NCI-H510A (cell line): ENCODE measurements around the gene SPNS3.
A peak's percentile ranks its signal among the peaks of the same experiment; 100 is the strongest.

Source experiments
- DNase-seq: peaks from one replicate; lab custom pipeline; 2025; lab: John Stamatoyannopoulos, UW

Gene SPNS3

DNA sequence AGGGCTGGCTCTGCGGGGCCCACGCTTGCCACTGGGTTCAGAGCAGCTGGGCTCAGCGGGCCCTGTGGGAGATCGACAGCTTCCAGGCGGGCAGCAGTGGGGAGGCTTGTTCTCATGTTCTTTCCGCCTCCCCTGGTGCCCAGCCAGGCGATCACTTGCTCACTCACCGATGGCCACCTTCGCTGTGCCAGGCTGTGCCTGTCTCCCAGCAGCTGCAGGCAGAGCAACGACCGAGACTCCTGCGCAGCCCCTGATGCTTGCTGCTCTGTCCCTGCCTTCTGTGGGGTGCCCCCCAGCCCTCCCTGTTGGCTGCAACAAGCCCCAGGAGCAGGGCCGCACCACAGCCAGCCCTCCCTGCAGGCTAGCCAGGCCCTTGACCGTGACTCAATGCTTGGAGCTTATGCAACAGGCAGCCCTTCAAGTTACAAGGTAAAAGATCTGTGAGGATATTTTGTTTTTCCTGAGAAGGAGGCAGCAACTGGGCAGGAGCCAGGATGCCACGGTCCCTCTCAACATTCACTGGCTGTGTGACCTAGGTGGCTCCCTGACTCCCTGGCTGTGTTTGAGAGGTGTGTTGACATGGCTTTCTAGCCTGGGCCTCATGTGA, 55.4 kb downstream of the SPNS3 start:
- DNase-seq, result no peak

- no peak for DNase-seq
These were observed 56.4 kb downstream of the SPNS3 start for GRCh38 chr17:4490109-4490591.

- no peak for DNase-seq
These were observed 56.9 kb downstream of the SPNS3 start for GRCh38 chr17:4490637-4491061.

GRCh38 chr17:4492721-4493561, 59.2 kb downstream of the SPNS3 start:
- no peak for DNase-seq

DNA sequence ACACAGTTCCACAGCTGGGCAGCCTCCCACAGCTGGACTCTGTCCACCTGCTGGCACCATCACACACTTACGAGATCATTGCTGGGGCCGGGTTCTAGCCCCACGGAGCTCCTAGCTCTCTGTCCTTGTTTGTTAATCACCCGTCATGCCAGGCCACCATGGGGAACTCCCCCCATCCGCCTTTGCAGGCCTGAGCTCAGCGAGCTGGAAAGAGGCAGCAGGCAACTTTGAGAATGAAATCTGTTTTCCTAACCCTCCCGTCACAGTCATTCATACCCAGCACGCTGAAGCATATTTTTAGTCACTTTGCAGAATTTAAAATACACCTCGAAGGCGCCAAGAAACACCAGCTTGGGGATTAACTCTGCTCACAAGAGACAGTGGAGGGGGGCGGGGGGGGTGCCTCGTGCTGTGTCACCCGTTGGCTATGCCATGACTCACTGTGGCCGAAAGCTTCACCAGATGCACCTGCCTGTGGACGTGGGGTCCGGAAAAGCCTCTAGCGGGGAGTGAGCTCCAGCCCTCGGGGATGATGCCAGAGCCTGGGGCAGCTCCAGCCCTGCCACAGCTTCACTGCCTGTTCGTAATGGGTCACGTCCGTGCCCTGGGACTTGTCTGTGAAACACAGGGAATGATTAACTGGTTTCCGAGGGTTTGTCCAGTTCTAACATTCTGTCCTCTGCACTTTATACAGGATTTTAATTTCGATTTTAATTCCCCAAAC, 63.5 kb downstream of the SPNS3 start:
- no peak for DNase-seq

- peak; percentile 66 for DNase-seq
These were observed 65.0 kb downstream of the SPNS3 start, which contains the start of gene SPNS2 for GRCh38 chr17:4498461-4499397. TSS of gene SPNS2 (plus strand) at chr17:4498881. CDS start at chr17:4499048, 167 bp downstream.

DNA sequence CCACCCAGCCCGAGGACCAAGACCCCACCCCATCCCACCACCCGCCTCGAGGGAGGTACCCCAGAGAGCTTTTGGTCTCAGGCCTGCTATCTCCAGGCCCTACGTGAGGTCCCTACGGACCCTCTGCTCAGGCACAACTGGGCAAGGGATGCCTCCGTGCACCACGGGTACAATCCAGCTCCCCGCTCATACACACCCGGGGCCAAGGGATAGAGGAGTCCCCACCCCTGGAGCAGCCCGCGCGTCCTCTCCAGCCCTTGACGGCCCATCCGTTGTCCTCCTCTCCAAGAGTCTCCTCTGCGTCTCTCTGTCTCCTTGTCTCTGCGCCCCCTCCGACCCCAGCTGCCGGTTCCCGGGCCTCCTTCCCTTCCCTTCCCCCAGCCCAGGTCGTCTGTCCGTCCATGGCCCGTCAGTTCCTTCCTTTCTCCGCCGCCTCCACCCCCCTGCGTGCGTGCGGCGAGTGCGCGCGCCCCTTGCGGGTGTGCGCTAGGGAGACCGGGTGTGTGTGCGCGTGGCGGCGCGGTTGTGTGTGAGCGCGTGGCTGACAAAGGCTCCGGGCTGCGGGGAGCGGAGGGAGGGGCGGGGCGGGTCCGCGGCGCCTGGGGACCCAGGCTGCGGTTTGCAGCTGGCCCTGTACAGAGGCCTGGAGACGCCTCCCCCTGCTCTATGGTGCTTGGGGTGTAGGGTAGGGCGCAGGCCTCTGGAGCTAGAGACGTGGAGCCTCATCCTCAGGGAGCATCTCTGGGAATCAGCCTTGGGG, 65.9 kb downstream of the SPNS3 start:
- DNase-seq, result no peak

GRCh38 chr17:4500191-4500571, 66.4 kb downstream of the SPNS3 start:
- no peak for DNase-seq

GRCh38 chr17:4501295-4501949, 67.7 kb downstream of the SPNS3 start:
- DNase-seq, result no peak

- no peak for DNase-seq
These were observed 68.9 kb downstream of the SPNS3 start for GRCh38 chr17:4502466-4503154.

DNA sequence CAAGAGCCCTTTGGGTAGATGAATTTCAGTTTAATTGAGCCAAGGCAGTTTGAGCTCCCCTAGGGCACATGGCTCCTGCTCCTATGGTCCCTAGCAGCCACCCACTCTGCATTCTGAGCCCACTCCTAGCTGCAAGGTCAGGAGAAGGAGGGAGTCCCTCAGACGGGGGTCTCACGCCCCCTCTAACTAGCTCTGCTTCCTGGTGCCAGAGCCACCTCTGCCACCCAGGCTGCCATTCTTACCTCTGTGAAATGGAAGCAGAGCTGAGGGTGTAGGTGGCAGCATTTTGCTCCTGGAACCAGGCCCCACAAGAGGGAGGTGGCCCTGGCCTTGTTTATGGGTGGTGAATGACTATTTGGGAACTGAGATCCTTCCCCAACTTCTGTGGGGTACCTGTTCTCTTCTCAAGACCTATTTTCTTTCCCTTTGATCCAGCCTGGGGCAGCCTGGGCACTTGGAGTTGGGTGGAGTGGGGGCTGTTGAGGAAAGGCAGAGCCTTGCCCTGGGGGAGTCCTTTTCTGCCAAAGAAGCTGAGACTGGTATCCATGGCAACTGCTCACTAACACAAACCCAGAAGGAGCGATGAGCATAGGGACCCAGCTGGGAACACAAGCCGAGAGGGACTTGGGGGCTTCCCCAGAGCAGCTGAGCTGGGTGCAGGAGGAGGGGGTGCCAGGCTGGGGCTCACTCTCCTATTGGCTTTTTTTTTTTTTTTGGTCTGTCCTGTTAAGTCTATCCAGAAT, 69.7 kb downstream of the SPNS3 start:
- DNase-seq, result no peak

DNA sequence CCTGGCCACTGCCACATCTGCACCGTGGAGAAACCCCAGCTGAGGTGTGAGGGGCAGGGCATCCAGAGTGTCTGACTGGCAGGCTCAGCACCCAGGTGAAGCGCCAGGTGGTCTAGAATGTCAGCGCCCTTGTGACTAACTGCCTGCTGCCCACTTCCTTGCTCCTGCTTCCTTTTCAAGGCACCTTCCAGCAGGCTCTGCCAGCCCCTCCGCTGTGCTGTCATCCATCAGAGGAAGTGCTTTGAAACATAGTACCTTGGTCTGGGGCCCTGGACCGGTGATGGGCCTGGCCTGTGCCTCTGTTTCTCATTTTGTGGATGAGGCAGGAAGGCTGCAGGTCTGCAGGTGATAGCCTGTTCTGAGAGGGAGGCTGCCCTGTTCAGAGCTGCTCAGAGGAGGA, 70.4 kb downstream of the SPNS3 start:
- DNase-seq, result no peak

DNA sequence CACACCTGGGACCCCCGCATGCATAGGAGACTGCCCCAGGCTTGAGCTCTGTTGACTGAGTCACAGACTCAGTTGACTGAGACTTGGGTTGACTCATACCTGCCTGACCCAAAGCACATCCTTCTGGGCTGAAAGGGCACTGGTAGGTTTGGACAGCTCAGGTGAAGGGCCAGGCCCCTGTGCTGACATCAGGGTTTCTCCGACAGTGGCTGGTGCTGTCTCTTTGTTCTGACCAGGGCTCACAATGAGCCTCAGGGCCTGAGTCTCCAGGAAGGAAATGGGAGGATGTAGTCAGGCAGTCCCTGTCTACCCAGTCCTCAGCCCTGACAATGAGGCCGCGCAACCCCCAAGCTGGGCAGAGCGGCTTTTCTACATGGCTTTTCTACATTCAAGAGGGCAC, 71.4 kb downstream of the SPNS3 start:
- DNase-seq, result no peak

DNA sequence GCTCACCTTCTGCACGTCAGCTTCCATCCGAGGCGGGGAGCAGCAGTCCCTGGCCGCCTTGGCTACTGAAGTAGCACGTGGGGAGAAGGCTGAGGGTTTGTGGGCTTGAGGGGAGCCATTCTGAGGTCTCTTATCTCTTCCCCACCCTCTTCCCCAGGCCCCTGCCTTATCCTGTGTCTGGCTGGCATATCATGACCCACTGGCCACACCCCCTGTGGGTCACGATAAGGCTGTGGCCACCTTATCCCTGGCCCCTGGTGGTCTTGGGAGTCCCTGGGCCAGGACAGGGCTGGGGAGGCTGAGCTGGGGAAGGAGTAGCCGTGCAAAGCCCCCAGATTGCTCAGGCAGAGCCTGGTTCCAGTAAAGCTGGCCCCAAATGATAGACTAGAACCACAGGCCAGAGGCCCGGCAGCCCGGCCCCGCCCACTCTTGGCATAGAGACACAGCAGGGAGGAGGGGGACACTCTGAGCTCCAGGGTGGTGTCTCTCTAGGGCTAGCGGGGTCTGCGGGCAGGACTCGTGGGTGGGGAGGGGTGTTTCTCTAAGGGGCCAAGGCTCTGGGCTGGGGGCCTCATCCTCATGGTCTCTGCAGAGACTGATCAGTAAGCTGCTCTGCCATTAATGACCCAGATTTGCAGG, 72.6 kb downstream of the SPNS3 start:
- DNase-seq, result no peak

DNA sequence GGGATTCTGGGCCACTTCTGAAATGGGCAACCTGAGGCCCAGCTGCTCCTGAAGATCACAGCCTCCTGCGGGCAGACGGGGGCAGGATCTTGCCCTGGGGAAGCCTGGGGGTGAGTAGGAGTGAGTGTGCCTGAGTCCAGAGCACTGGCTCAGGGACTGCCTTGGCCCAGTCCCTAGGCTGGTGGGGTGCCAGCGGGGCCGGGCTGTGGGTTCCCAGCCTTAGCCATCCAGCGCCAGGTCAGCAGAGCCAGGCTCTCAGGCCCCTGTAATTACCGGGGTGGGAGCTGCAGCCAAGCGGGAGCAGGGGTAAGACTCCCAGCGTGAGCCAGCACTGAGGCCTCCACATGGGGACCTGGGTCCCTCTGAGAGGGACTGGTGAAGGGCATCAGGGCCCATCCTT, 73.2 kb downstream of the SPNS3 start:
- DNase-seq, result no peak

GRCh38 chr17:4507361-4508111, 73.8 kb downstream of the SPNS3 start:
- no peak for DNase-seq

GRCh38 chr17:4508207-4508606, 74.5 kb downstream of the SPNS3 start:
- no peak for DNase-seq

DNA sequence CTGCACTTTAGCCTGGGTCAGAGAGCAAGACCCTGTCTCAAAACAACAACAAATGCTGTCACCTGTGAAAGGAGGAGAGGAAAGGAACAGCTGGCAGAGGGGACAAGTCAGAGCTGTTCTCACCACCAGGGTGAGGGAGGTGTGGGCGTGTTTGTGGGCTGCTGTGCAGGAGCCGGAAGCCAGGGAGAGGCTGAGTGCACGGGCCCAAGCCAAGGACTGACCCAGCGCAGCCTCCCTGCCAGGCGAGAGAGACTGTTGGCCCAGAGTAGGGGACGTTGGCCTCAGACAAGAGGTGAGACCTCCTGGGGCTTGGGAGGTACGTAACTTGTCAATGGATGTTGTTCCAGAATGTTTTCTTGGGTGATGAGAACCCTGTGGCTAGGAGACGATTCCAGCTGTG, 75.7 kb downstream of the SPNS3 start:
- no peak for DNase-seq
